ENCODE data around the gene FBXW7.

FBXW7 gene

GRCh38 chr4:152463562-152463961, 72.3 kb downstream of the FBXW7 start:
- WGBS, result no CpG with 5 or more reads among the region's 2 CpGs
- no peak for DNase-seq

GRCh38 chr4:152462695-152463094, 73.2 kb downstream of the FBXW7 start:
- H3K79me1 ChIP-seq (replicated peaks; ENCODE audit: low read length, poor library complexity, severe bottlenecking), result peaks cover 10% of the 10 kb centered on the region
- H2BK15ac ChIP-seq (ENCODE audit: low read depth, poor library complexity, severe bottlenecking), result no peak overlapping the region
- H2AFZ ChIP-seq (ENCODE audit: low read depth, low read length), result no peak overlapping the region
- H3K4ac ChIP-seq (ENCODE audit: low read depth in 1 of 2, low read length in 2 of 2), result no peak overlapping the region
- no peak overlapping the region for H2BK12ac ChIP-seq (ENCODE audit: low read length in 2 of 2)
- H3K14ac ChIP-seq (ENCODE audit: low read length in 2 of 2), result no peak overlapping the region
- H2BK120ac ChIP-seq (ENCODE audit: low read depth, low read length), result no peak overlapping the region
- no peak overlapping the region for H2BK5ac ChIP-seq (ENCODE audit: low read depth, low read length, poor library complexity, severe bottlenecking)
- H3K9me3 ChIP-seq (ENCODE audit: control insufficient read depth, low read length), result no peaks in the 10 kb centered on the region
- H2AK5ac ChIP-seq (ENCODE audit: low read length, severe bottlenecking), result no peak overlapping the region
- H3K18ac ChIP-seq (ENCODE audit: low read depth in 1 of 2, low read length in 2 of 2), result no peak overlapping the region
- no peak overlapping the region for H3K23ac ChIP-seq (ENCODE audit: low read length in 2 of 2)
- no peak overlapping the region for H3K4me2 ChIP-seq (ENCODE audit: low read length, poor library complexity, severe bottlenecking)
- DNase-seq, result peak; percentile 23
- H4K91ac ChIP-seq (ENCODE audit: low read length), result no peak overlapping the region
- WGBS, result 51% methylated on average over 1 of the region's 1 CpG
- no peaks in the 10 kb centered on the region for H3K36me3 ChIP-seq (ENCODE audit: control insufficient read depth in 1 of 2, insufficient read depth in 2 of 2, low read depth in 1 of 2, low read length in 2 of 2)
- peaks cover 3% of the 10 kb centered on the region for H3K4me1 ChIP-seq (ENCODE audit: control insufficient read depth, insufficient read depth, low read depth, low read length)
- no peak overlapping the region for H4K8ac ChIP-seq (ENCODE audit: low read length)
- no peaks in the 10 kb centered on the region for H3K27me3 ChIP-seq (ENCODE audit: control insufficient read depth in 1 of 2, insufficient read depth in 1 of 2, low read length in 2 of 2)
- peak overlapping the region; percentile 41 for H3K27ac ChIP-seq (ENCODE audit: low read length, poor library complexity, severe bottlenecking)
- no peak overlapping the region for H3K4me3 ChIP-seq (ENCODE audit: insufficient read depth in 1 of 2, low read depth in 1 of 2, low read length in 2 of 2)
- no peak overlapping the region for H3K9ac ChIP-seq (ENCODE audit: low read length)

More at GRCh38 chr4:152463562-152463961, 72.3 kb downstream of the FBXW7 start:
- Histone ChIP-seq H3K4ac (ENCODE audit: low read depth in 1 of 2, low read length in 2 of 2) (no peak overlapping the region), H2AK5ac (ENCODE audit: low read length, severe bottlenecking) (no peak overlapping the region), H3K14ac (ENCODE audit: low read length in 2 of 2) (no peak overlapping the region), H2AFZ (ENCODE audit: low read depth, low read length) (no peak overlapping the region), H3K27ac (ENCODE audit: low read length, poor library complexity, severe bottlenecking) (no peak overlapping the region), H2BK120ac (ENCODE audit: low read depth, low read length) (no peak overlapping the region), H3K79me1 (replicated peaks; ENCODE audit: low read length, poor library complexity, severe bottlenecking) (peaks cover 10% of the 10 kb centered on the region), H3K9me3 (ENCODE audit: control insufficient read depth, low read length) (no peaks in the 10 kb centered on the region), H3K4me2 (ENCODE audit: low read length, poor library complexity, severe bottlenecking) (no peak overlapping the region), H2BK12ac (ENCODE audit: low read length in 2 of 2) (no peak overlapping the region), H4K91ac (ENCODE audit: low read length) (no peak overlapping the region), H3K4me3 (ENCODE audit: insufficient read depth in 1 of 2, low read depth in 1 of 2, low read length in 2 of 2) (no peak overlapping the region), H3K9ac (ENCODE audit: low read length) (no peak overlapping the region), H4K8ac (ENCODE audit: low read length) (no peak overlapping the region), H3K27me3 (ENCODE audit: control insufficient read depth in 1 of 2, insufficient read depth in 1 of 2, low read length in 2 of 2) (no peaks in the 10 kb centered on the region), H2BK5ac (ENCODE audit: low read depth, low read length, poor library complexity, severe bottlenecking) (no peak overlapping the region), H3K23ac (ENCODE audit: low read length in 2 of 2) (no peak overlapping the region), H3K18ac (ENCODE audit: low read depth in 1 of 2, low read length in 2 of 2) (no peak overlapping the region), H2BK15ac (ENCODE audit: low read depth, poor library complexity, severe bottlenecking) (no peak overlapping the region), H3K4me1 (ENCODE audit: control insufficient read depth, insufficient read depth, low read depth, low read length) (peaks cover 3% of the 10 kb centered on the region), H3K36me3 (ENCODE audit: control insufficient read depth in 1 of 2, insufficient read depth in 2 of 2, low read depth in 1 of 2, low read length in 2 of 2) (no peaks in the 10 kb centered on the region)

GRCh38 chr4:152462047-152462446, 73.8 kb downstream of the FBXW7 start:
- 92% methylated on average over 2 of the region's 2 CpGs for WGBS
- H2BK5ac ChIP-seq (ENCODE audit: low read depth, low read length, poor library complexity, severe bottlenecking), result no peak overlapping the region

GRCh38 chr4:152460488-152460887, 75.4 kb downstream of the FBXW7 start:
- H4K91ac ChIP-seq (ENCODE audit: low read length), result no peak overlapping the region

More at GRCh38 chr4:152462047-152462446, 73.8 kb downstream of the FBXW7 start:
- DNase-seq, result no peak
- no peak overlapping the region for H2BK15ac ChIP-seq (ENCODE audit: low read depth, poor library complexity, severe bottlenecking)
- H2BK12ac ChIP-seq (ENCODE audit: low read length in 2 of 2), result no peak overlapping the region
- H3K27me3 ChIP-seq (ENCODE audit: control insufficient read depth in 1 of 2, insufficient read depth in 1 of 2, low read length in 2 of 2), result no peaks in the 10 kb centered on the region
- no peak overlapping the region for H2AFZ ChIP-seq (ENCODE audit: low read depth, low read length)
- no peak overlapping the region for H4K8ac ChIP-seq (ENCODE audit: low read length)
- no peak overlapping the region for H4K91ac ChIP-seq (ENCODE audit: low read length)
- H3K4me1 ChIP-seq (ENCODE audit: control insufficient read depth, insufficient read depth, low read depth, low read length), result peaks cover 3% of the 10 kb centered on the region
- H3K18ac ChIP-seq (ENCODE audit: low read depth in 1 of 2, low read length in 2 of 2), result peak overlapping the region in 1 of 2 experiments; percentile 38
- H3K14ac ChIP-seq (ENCODE audit: low read length in 2 of 2), result no peak overlapping the region
- peaks cover 8% of the 10 kb centered on the region for H3K79me1 ChIP-seq (replicated peaks; ENCODE audit: low read length, poor library complexity, severe bottlenecking)
- no peak overlapping the region for H2BK120ac ChIP-seq (ENCODE audit: low read depth, low read length)
- H3K27ac ChIP-seq (ENCODE audit: low read length, poor library complexity, severe bottlenecking), result peak overlapping the region; percentile 41
- peak overlapping the region; percentile 71 for H2AK5ac ChIP-seq (ENCODE audit: low read length, severe bottlenecking)
- peak overlapping the region in 1 of 2 experiments; percentile 11 for H3K4ac ChIP-seq (ENCODE audit: low read depth in 1 of 2, low read length in 2 of 2)
- no peak overlapping the region for H3K4me2 ChIP-seq (ENCODE audit: low read length, poor library complexity, severe bottlenecking)
- H3K36me3 ChIP-seq (ENCODE audit: control insufficient read depth in 1 of 2, insufficient read depth in 2 of 2, low read depth in 1 of 2, low read length in 2 of 2), result no peaks in the 10 kb centered on the region
- H3K9me3 ChIP-seq (ENCODE audit: control insufficient read depth, low read length), result no peaks in the 10 kb centered on the region
- no peak overlapping the region for H3K23ac ChIP-seq (ENCODE audit: low read length in 2 of 2)
- no peak overlapping the region for H3K4me3 ChIP-seq (ENCODE audit: insufficient read depth in 1 of 2, low read depth in 1 of 2, low read length in 2 of 2)
- no peak overlapping the region for H3K9ac ChIP-seq (ENCODE audit: low read length)

More at GRCh38 chr4:152460488-152460887, 75.4 kb downstream of the FBXW7 start:
- no peak overlapping the region for H4K8ac ChIP-seq (ENCODE audit: low read length)
- H3K4me1 ChIP-seq (ENCODE audit: control insufficient read depth, insufficient read depth, low read depth, low read length), result peaks cover 3% of the 10 kb centered on the region
- peak; percentile 90 for DNase-seq
- no peak overlapping the region for H2BK5ac ChIP-seq (ENCODE audit: low read depth, low read length, poor library complexity, severe bottlenecking)
- no peak overlapping the region for H3K4ac ChIP-seq (ENCODE audit: low read depth in 1 of 2, low read length in 2 of 2)
- no peak overlapping the region for H3K23ac ChIP-seq (ENCODE audit: low read length in 2 of 2)
- H3K18ac ChIP-seq (ENCODE audit: low read depth in 1 of 2, low read length in 2 of 2), result no peak overlapping the region
- H3K9ac ChIP-seq (ENCODE audit: low read length), result no peak overlapping the region
- no peak overlapping the region for H2BK120ac ChIP-seq (ENCODE audit: low read depth, low read length)
- H3K27me3 ChIP-seq (ENCODE audit: control insufficient read depth in 1 of 2, insufficient read depth in 1 of 2, low read length in 2 of 2), result no peaks in the 10 kb centered on the region
- no peak overlapping the region for H3K4me2 ChIP-seq (ENCODE audit: low read length, poor library complexity, severe bottlenecking)
- H3K4me3 ChIP-seq (ENCODE audit: insufficient read depth in 1 of 2, low read depth in 1 of 2, low read length in 2 of 2), result no peak overlapping the region
- H3K27ac ChIP-seq (ENCODE audit: low read length, poor library complexity, severe bottlenecking), result peak overlapping the region; percentile 74
- no peak overlapping the region for H3K14ac ChIP-seq (ENCODE audit: low read length in 2 of 2)
- H2BK12ac ChIP-seq (ENCODE audit: low read length in 2 of 2), result no peak overlapping the region
- H3K79me1 ChIP-seq (replicated peaks; ENCODE audit: low read length, poor library complexity, severe bottlenecking), result peaks cover 9% of the 10 kb centered on the region
- H2BK15ac ChIP-seq (ENCODE audit: low read depth, poor library complexity, severe bottlenecking), result no peak overlapping the region
- no peaks in the 10 kb centered on the region for H3K9me3 ChIP-seq (ENCODE audit: control insufficient read depth, low read length)
- 33% methylated on average over 1 of the region's 1 CpG for WGBS
- no peak overlapping the region for H2AFZ ChIP-seq (ENCODE audit: low read depth, low read length)
- no peaks in the 10 kb centered on the region for H3K36me3 ChIP-seq (ENCODE audit: control insufficient read depth in 1 of 2, insufficient read depth in 2 of 2, low read depth in 1 of 2, low read length in 2 of 2)
- H2AK5ac ChIP-seq (ENCODE audit: low read length, severe bottlenecking), result no peak overlapping the region
